Tibial nerve (tissue), 4 donors: Measurements from ENCODE around the gene BICD1. TPM values are rescaled to one million over a fixed set of nuclear protein-coding genes. Genes with fewer than 3 reads are reported as not detected.

Experiments used
- DNase-seq, 2 donors: peaks; one replicate each; pipeline ENCODE4 v3.0.0-alpha.2; 2019; ENCODE audit warnings: low spot score in 2 of 2
- H3K27ac ChIP-seq, 4 donors: fragments of 200-600 bp; sonication (generic) in 3 of 4; one replicate each; pipeline ENCODE4 v1.5.1; 2017 to 2019; ENCODE audit warnings: mild to moderate bottlenecking in 1 of 4
- H3K27me3 ChIP-seq, 2 donors: fragments of 200-600 bp; sonication (generic) in 1 of 2; one replicate each; pipeline versions ENCODE4 v1.5.1 to v1.6.0; 2017 to 2019
- H3K36me3 ChIP-seq, 3 donors: fragments of 200-600 bp; sonication (generic); one replicate each; pipeline ENCODE4 v1.5.1; 2018 to 2019
- H3K4me1 ChIP-seq, 4 donors: fragments of 200-600 bp; sonication (generic) in 3 of 4; one replicate each; pipeline ENCODE4 v1.5.1; 2017 to 2019
- H3K4me3 ChIP-seq, 4 donors: fragments of 200-600 bp; sonication (generic) in 3 of 4; one replicate each; pipeline ENCODE4 v1.5.1; 2017 to 2019; ENCODE audit warnings: mild to moderate bottlenecking in 1 of 4, moderate library complexity in 1 of 4
- H3K9me3 ChIP-seq, 4 donors: fragments of 200-600 bp; sonication (generic) in 3 of 4; one replicate each; pipeline ENCODE4 v1.5.1; 2017 to 2019
- CTCF ChIP-seq, 5 experiments: fragments of 200-600 bp in 3 of 5; fragments of 450-650 bp in 2 of 5; sonication (generic) in 3 of 5; IDR thresholded peaks; one replicate each; pipeline ENCODE4 v1.5.1; 2016 to 2019; ENCODE audit warnings: antibody characterized with exemption in 5 of 5, mild to moderate bottlenecking in 3 of 5, moderate library complexity in 2 of 5
- EP300 ChIP-seq, 2 donors: sonication (generic); formaldehyde crosslinking; IDR thresholded peaks; one replicate each; pipeline ENCODE4 v1.6.1; 2017; ENCODE audit warnings: antibody characterized with exemption in 2 of 2, mild to moderate bottlenecking in 1 of 2
- POLR2A ChIP-seq, 2 donors: fragments of 450-650 bp; IDR thresholded peaks; one replicate each; pipeline ENCODE4 v1.6.1; 2017; ENCODE audit warnings: antibody characterized with exemption in 2 of 2, mild to moderate bottlenecking in 2 of 2, moderate library complexity in 2 of 2
- WGBS, 2 donors: methylation state at CpG; one replicate each; pipeline ENCODE4 v1.1.5; 2018; 5-methylcytosine and 5-hydroxymethylcytosine counted together
- total RNA-seq, 4 donors: library from RNA; depleted of rRNA; stranded (reverse); fragments of >200 nt; gene quantifications; one replicate each; pipeline ENCODE4 v1.1.0, GENCODE V29; 2016

The BICD1 gene
- total RNA-seq, 4 donors from 2014 or later, result 34.9 to 58.8 (median 49.2) TPM

DNA sequence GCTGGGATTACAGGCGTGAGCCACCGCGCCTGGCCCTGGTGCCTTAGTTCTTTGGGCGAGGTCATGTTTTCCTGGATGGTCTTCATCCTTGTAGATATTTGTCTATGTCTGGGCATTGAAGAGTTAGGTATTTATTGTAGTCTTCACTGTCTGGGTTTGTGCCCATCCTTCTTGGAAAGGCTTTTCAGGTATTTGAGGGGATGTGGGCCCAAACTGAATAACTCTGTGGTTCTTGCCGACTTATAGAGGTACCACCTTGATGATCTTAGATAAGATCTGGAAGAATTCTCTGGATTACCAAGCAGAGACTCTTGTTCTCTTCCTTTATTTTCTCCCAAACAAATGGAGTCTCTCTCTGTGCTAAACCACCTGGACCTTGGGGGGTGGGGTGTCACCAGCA, 311.6 kb downstream of the BICD1 start:
- no peaks in the 10 kb centered on the region for H3K9me3 ChIP-seq
- 97 to 98% methylated on average over 5 of the region's 5 CpGs for WGBS, 2 donors
- no peak overlapping the region for H3K27ac ChIP-seq
- peaks cover 0 to 30% (median 7%) of the 10 kb centered on the region in 4 donors for H3K4me1 ChIP-seq
- DNase-seq, result no peak
- no peaks in the 10 kb centered on the region for H3K27me3 ChIP-seq
- no peak for TF ChIP-seq EP300 (IDR thresholded peaks at IDR 0.05)
- peaks cover 0 to 4% (median 0%) of the 10 kb centered on the region in 3 donors for H3K36me3 ChIP-seq
- no peak overlapping the region for H3K4me3 ChIP-seq

- H3K4me3 ChIP-seq, result no peak overlapping the region
- H3K27ac ChIP-seq, result no peak overlapping the region
- 60 to 77% methylated on average over 5 of the region's 5 CpGs for WGBS, 2 donors
- no peaks in the 10 kb centered on the region for H3K27me3 ChIP-seq
- no peak for DNase-seq
- no peak for TF ChIP-seq CTCF (IDR thresholded peaks at IDR 0.05)
- no peak for TF ChIP-seq EP300 (IDR thresholded peaks at IDR 0.05)
- TF ChIP-seq POLR2A (IDR thresholded peaks at IDR 0.05), result no peak
- no peaks in the 10 kb centered on the region for H3K9me3 ChIP-seq
- peaks cover 0 to 4% (median 0%) of the 10 kb centered on the region in 3 donors for H3K36me3 ChIP-seq
- peaks cover 0 to 32% (median 7%) of the 10 kb centered on the region in 4 donors for H3K4me1 ChIP-seq
Measured at GRCh38 chr12:32418903-32419519, 312.4 kb downstream of the BICD1 start.

DNA sequence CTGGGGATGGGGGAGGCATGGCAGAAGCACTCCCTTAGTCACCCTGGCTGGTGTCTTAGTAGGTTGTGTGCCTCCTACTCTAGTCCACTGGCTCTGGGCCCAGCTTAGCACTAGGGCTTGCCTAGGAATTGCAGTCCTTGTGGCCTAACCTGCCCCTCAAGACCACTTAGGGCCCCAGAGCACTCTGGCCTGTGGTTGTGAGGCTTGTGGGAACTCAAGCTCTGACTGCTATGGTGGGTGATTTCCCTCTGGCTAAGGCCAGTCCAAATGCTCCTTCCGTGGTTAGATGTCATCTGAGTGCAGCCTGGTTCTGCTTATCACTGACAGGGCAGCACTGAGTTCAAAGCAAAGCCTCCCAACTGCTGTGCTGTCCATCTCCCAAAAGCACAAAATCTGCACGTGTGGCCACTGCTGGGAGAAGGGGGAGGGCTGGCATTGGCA, 312.9 kb downstream of the BICD1 start:
- peaks cover 0 to 32% (median 7%) of the 10 kb centered on the region in 4 donors for H3K4me1 ChIP-seq
- no peak for TF ChIP-seq POLR2A (IDR thresholded peaks at IDR 0.05)
- TF ChIP-seq CTCF (IDR thresholded peaks at IDR 0.05), result no peak
- TF ChIP-seq EP300 (IDR thresholded peaks at IDR 0.05), result no peak
- H3K27me3 ChIP-seq, result no peaks in the 10 kb centered on the region
- DNase-seq, result no peak
- H3K9me3 ChIP-seq, result no peaks in the 10 kb centered on the region
- no peak overlapping the region for H3K4me3 ChIP-seq
- H3K36me3 ChIP-seq, result peaks cover 0 to 4% (median 0%) of the 10 kb centered on the region in 3 donors
- 7 to 32% methylated on average over 2 of the region's 2 CpGs for WGBS, 2 donors
- no peak overlapping the region for H3K27ac ChIP-seq

DNA sequence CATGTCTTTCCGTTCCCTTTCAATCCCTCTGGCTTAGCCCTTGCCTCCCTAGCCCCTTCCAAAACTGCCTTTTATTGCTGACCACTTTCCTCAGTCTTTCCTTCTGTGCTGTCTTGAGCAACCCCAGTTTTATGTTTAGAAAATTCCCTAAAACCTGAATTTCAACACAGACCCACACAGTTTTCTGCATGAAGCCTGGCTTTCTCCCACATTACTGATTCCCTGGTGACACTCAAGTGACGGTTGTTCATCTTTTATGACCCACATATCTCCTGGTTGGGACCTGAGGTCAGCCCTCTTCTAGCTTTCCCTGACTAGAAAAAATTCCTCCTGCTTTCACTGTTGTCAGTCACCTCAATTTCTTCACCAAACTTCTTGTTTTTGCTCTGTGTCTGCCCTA, 313.7 kb downstream of the BICD1 start:
- TF ChIP-seq POLR2A (IDR thresholded peaks at IDR 0.05), result no peak
- no peak for TF ChIP-seq CTCF (IDR thresholded peaks at IDR 0.05)
- TF ChIP-seq EP300 (IDR thresholded peaks at IDR 0.05), result no peak
- H3K27ac ChIP-seq, result peak overlapping the region in 2 of 4 donors; percentile 46 to 47
- H3K9me3 ChIP-seq, result no peaks in the 10 kb centered on the region
- no peaks in the 10 kb centered on the region for H3K27me3 ChIP-seq
- DNase-seq, result no peak
- peaks cover 0 to 32% (median 7%) of the 10 kb centered on the region in 4 donors for H3K4me1 ChIP-seq
- WGBS, 2 donors, result 72 to 86% methylated on average over 2 of the region's 2 CpGs
- no peak overlapping the region for H3K4me3 ChIP-seq
- H3K36me3 ChIP-seq, result peaks cover 0 to 4% (median 0%) of the 10 kb centered on the region in 3 donors

DNA sequence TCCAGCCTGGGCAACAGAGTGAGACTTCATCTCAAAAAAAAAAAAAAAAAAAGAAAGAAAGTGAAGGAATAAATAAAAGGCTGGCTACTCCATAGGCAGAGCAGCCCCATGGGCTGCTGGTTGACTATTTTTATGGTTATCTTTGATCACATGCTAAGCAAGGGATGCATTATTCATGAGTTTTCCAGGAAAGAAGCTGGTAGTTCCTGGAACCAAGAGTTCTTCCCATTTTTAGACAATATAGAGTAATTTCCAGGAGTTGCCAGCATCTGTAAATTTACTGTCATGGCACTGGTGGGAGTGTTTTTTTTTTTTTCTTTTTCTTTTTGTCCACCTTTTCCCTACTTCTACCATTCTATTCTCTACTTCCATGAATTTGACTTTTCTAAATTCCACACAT, 316.9 kb downstream of the BICD1 start:
- no peak overlapping the region for H3K27ac ChIP-seq

More for the DNA sequence above, 316.9 kb downstream of the BICD1 start:
- Histone ChIP-seq H3K4me1 (peaks cover 0 to 32% (median 7%) of the 10 kb centered on the region in 4 donors), H3K27me3 (no peaks in the 10 kb centered on the region), H3K9me3 (peaks cover 0 to 10% (median 3%) of the 10 kb centered on the region in 4 donors), H3K36me3 (no peaks in the 10 kb centered on the region), H3K4me3 (no peak overlapping the region)
- DNase-seq, result no peak
- TF ChIP-seq EP300 (IDR thresholded peaks at IDR 0.05), result no peak
- no peak for TF ChIP-seq CTCF (IDR thresholded peaks at IDR 0.05)
- no peak for TF ChIP-seq POLR2A (IDR thresholded peaks at IDR 0.05)
